HepG2 (cell line): ENCODE results near the gene PMS1. TPM values are rescaled to one million over a fixed set of nuclear protein-coding genes. Genes with fewer than 3 reads are reported as not detected.

Experiments
- ASH2L ChIP-seq: fragments of 300-600, 200-600 bp; sonication (generic); IDR thresholded peaks from 2 replicates; pipeline ENCODE4 v1.7.0; 2017; ENCODE audit warnings: low read depth, mild to moderate bottlenecking, moderate library complexity, mixed read lengths, low read length; ENCODE audit not compliant: insufficient read length
- MATR3 ChIP-seq: sonication (generic); formaldehyde crosslinking; IDR thresholded peaks from 2 replicates; pipeline ENCODE4 v1.4.0; 2020; ENCODE audit warnings: missing genetic modification reagents
- YY1 ChIP-seq: IDR thresholded peaks from 2 replicates; pipeline ENCODE4 v1.6.1; 2011; ENCODE audit warnings: low read length, low read depth, moderate library complexity, mild to moderate bottlenecking; ENCODE audit not compliant: insufficient read depth, insufficient replicate concordance
- ZFP36 ChIP-seq: fragments of 150-350 bp; IDR thresholded peaks from 2 replicates; pipeline ENCODE4 v1.6.1; 2018; ENCODE audit warnings: borderline replicate concordance, low read length, low read depth; ENCODE audit not compliant: partially characterized antibody
- ZKSCAN1 ChIP-seq: fragments of 150-350 bp; IDR thresholded peaks from 2 replicates; pipeline ENCODE4 v1.6.1; 2014; ENCODE audit warnings: low read length
- ZKSCAN8 ChIP-seq: IDR thresholded peaks from 2 replicates; pipeline ENCODE4 v1.6.1; 2016; ENCODE audit warnings: borderline replicate concordance, missing genetic modification reagents, missing compliant biosample characterization
- ZNF318 ChIP-seq: sonication (generic); formaldehyde crosslinking; IDR thresholded peaks from 2 replicates; pipeline ENCODE4 v1.4.0; 2020; ENCODE audit warnings: mild to moderate bottlenecking, missing genetic modification reagents
- ZNF431 ChIP-seq: sonication (generic); formaldehyde crosslinking; IDR thresholded peaks from 2 replicates; pipeline ENCODE4 v1.9.0; 2022; ENCODE audit warnings: missing genetic modification reagents, low read depth, mild to moderate bottlenecking, borderline replicate concordance
- polyA plus RNA-seq, 8 experiments: library from polyadenylated mRNA; depleted of rRNA in 3 of 8; stranded (reverse) in 7 of 8; unstranded in 1 of 8; fragments of >200 nt; fragmentation: Illumina TruSeq in 4 of 8; extraction: Trizol in 4 of 8; gene quantifications; 2 replicates each; pipeline versions ENCODE4 v1.2.1 to v1.2.3, GENCODE V29; 2011 to 2016; ENCODE audit warnings: low read depth in 4 of 8, missing spikeins in 1 of 8, mixed read lengths in 1 of 8; ENCODE audit not compliant: insufficient read depth in 1 of 8
- total RNA-seq, 5 experiments: library from RNA; depleted of rRNA; stranded (reverse); fragments of >200 nt; fragmentation: Illumina TruSeq; extraction: Trizol; gene quantifications; 2 replicates each; pipeline ENCODE4 v1.2.3, GENCODE V29; 2016; ENCODE audit warnings: low read depth in 1 of 5
- TF ChIP-seq, protein P1 (sequence below), 2 experiments: sonication (generic) in 1 of 2; formaldehyde crosslinking in 1 of 2; IDR thresholded peaks; 2 replicates each; pipeline versions ENCODE4 v1.4.0 to v1.6.1; 2016 to 2020; ENCODE audit warnings: borderline replicate concordance in 1 of 2, low read depth in 1 of 2, mild to moderate bottlenecking in 1 of 2, missing genetic modification reagents in 1 of 2
- TF ChIP-seq, protein P2 (sequence below): IDR thresholded peaks from 2 replicates; pipeline ENCODE4 v1.6.1; 2016; ENCODE audit warnings: mild to moderate bottlenecking
- TF ChIP-seq, protein P3 (sequence below): sonication (generic); formaldehyde crosslinking; conservative IDR thresholded peaks from 2 replicates; pipeline ENCODE4 v1.4.0; 2020; ENCODE audit warnings: missing genetic modification reagents

The PMS1 gene
- total and polyA plus RNA-seq, 2 of the 13 experiments (the other 11 are each of a cell fraction or from before 2014, with no cell fraction given), result 14.6 to 39.9 TPM

DNA sequence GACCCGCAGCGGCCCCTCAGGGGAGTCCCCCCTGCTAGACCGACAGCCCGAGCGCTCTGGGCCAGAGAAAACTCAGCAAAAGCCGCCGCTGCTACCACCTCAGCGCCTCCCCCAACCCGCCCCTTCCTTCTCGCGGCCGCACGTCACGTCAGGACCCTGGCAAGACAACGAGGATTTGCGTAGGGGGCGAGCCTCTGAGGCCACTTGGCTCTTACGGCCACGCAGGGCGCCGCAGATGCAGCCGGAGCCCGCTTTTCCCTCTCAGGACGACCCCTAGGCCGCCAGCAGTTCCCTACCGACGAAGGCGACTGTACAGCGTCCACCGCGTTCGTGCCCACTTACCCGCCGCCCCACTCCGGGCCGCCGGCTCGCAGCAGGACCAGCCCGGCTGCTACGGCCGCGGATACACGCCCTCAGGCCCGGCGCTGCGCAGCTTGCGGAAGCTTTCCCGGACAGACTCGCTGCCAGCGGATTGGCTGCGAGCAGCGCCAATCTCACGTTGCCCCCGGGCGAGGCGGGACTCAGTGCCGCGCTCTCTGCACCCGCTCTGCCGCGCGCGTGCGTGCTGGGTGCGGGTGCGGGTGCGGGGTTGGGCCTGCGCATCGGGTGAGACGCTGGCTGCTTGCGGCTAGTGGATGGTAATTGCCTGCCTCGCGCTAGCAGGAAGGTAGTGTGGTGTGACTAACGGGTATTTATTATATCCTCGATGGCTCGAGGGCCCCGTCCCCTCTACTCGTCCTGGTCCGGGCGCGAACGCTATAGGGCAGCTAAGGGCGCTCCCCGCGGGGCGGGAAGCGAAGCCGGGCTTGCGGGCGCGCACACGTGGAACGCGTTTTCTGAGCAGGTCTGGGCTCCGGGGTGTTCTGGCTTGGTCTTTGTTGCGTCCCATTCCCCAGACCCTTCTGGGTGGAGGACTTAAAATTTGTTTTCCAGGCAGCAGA, at the start of gene PMS1, which contains the start of gene ORMDL1 (continued):
- TF ChIP-seq, protein P1, sequence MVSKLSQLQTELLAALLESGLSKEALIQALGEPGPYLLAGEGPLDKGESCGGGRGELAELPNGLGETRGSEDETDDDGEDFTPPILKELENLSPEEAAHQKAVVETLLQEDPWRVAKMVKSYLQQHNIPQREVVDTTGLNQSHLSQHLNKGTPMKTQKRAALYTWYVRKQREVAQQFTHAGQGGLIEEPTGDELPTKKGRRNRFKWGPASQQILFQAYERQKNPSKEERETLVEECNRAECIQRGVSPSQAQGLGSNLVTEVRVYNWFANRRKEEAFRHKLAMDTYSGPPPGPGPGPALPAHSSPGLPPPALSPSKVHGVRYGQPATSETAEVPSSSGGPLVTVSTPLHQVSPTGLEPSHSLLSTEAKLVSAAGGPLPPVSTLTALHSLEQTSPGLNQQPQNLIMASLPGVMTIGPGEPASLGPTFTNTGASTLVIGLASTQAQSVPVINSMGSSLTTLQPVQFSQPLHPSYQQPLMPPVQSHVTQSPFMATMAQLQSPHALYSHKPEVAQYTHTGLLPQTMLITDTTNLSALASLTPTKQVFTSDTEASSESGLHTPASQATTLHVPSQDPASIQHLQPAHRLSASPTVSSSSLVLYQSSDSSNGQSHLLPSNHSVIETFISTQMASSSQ (IDR thresholded peaks at IDR 0.05; ENCODE audit: low read depth), result no peak; the same call in 1 of the 2 replicates
- TF ChIP-seq, protein P1 (CRISPR knock-in tag; IDR thresholded peaks at IDR 0.05; ENCODE audit: borderline replicate concordance), result peak; percentile 66; the same call in 1 of the 2 replicates
- TF ChIP-seq, protein P2, sequence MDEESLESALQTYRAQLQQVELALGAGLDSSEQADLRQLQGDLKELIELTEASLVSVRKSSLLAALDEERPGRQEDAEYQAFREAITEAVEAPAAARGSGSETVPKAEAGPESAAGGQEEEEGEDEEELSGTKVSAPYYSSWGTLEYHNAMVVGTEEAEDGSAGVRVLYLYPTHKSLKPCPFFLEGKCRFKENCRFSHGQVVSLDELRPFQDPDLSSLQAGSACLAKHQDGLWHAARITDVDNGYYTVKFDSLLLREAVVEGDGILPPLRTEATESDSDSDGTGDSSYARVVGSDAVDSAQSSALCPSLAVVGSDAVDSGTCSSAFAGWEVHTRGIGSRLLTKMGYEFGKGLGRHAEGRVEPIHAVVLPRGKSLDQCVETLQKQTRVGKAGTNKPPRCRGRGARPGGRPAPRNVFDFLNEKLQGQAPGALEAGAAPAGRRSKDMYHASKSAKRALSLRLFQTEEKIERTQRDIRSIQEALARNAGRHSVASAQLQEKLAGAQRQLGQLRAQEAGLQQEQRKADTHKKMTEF (CRISPR knock-in tag), result peak; percentile 93
- TF ChIP-seq ZNF431 (CRISPR knock-in tag) (peak; percentile 92; the same call in 1 of the 2 replicates), ZNF318 (CRISPR knock-in tag) (no peak), ZKSCAN8 (CRISPR knock-in tag) (no peak), MATR3 (CRISPR knock-in tag) (no peak), ASH2L (peak; percentile 100), ZKSCAN1 (no peak), YY1 (peak; percentile 41), ZFP36 (no peak)
- TF ChIP-seq, protein P3, sequence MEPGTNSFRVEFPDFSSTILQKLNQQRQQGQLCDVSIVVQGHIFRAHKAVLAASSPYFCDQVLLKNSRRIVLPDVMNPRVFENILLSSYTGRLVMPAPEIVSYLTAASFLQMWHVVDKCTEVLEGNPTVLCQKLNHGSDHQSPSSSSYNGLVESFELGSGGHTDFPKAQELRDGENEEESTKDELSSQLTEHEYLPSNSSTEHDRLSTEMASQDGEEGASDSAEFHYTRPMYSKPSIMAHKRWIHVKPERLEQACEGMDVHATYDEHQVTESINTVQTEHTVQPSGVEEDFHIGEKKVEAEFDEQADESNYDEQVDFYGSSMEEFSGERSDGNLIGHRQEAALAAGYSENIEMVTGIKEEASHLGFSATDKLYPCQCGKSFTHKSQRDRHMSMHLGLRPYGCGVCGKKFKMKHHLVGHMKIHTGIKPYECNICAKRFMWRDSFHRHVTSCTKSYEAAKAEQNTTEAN (CRISPR knock-in tag), result peak; percentile 18
